Fibroblast of skin of left biceps (primary cell): Measurements from ENCODE around the gene TNKS1BP1.
A peak's percentile ranks its signal among the peaks of the same experiment; 100 is the strongest.

Experiments
- DNase-seq, 2 experiments: peaks; one replicate each; pipeline ENCODE4 v3.0.0-alpha.2; 2013; ENCODE audit warnings: low read depth in 2 of 2

TNKS1BP1 gene

GRCh38 chr11:57330029-57330428 lies 5.3 kb upstream of the TNKS1BP1 start:
- DNase-seq, result no peak

GRCh38 chr11:57327721-57328120 lies 3.0 kb upstream of the TNKS1BP1 start:
- no peak for DNase-seq

- no peak for DNase-seq
These were observed 940 bp upstream of the TNKS1BP1 start for GRCh38 chr11:57325735-57326048.

- DNase-seq, result no peak
These were observed 432 bp downstream of the TNKS1BP1 start for GRCh38 chr11:57324154-57324885.

- DNase-seq, result no peak
These were observed 948 bp downstream of the TNKS1BP1 start for GRCh38 chr11:57323855-57324153.

GRCh38 chr11:57323167-57323854 lies 1.4 kb downstream of the TNKS1BP1 start:
- no peak for DNase-seq

GRCh38 chr11:57322256-57323166 lies 2.2 kb downstream of the TNKS1BP1 start:
- DNase-seq, result peak; percentile 98

GRCh38 chr11:57321388-57322255 lies 3.1 kb downstream of the TNKS1BP1 start:
- no peak for DNase-seq

GRCh38 chr11:57320719-57321387 lies 3.9 kb downstream of the TNKS1BP1 start:
- DNase-seq, result no peak

GRCh38 chr11:57320067-57320718 lies 4.6 kb downstream of the TNKS1BP1 start:
- no peak for DNase-seq

GRCh38 chr11:57318178-57318577 lies 6.6 kb downstream of the TNKS1BP1 start:
- no peak for DNase-seq

- no peak for DNase-seq
These were observed 8.7 kb downstream of the TNKS1BP1 start for GRCh38 chr11:57316017-57316416.

GRCh38 chr11:57315491-57315890 lies 9.3 kb downstream of the TNKS1BP1 start:
- DNase-seq, result no peak

- DNase-seq, result no peak
These were observed 10.4 kb downstream of the TNKS1BP1 start for GRCh38 chr11:57314221-57314973.

- DNase-seq, result no peak
These were observed 11.0 kb downstream of the TNKS1BP1 start for GRCh38 chr11:57313788-57314135.

- DNase-seq, result no peak
These were observed 11.5 kb downstream of the TNKS1BP1 start for GRCh38 chr11:57313071-57313787.

- DNase-seq, result no peak
These were observed 12.2 kb downstream of the TNKS1BP1 start for GRCh38 chr11:57312511-57313021.

GRCh38 chr11:57311109-57311936 lies 13.4 kb downstream of the TNKS1BP1 start:
- DNase-seq, result peak; percentile 85
